M059J (cell line): ENCODE data around the gene TMCC3. TPM values are rescaled to one million over a fixed set of nuclear protein-coding genes. Genes with fewer than 3 reads are reported as not detected.

Experiments used
- DNase-seq: peaks from one replicate; pipeline ENCODE4 v3.0.0-alpha.2; 2012; ENCODE audit warnings: low read depth
- total RNA-seq: library from RNA; depleted of rRNA; stranded (reverse); fragments of >200 nt; shearing (Covaris generic); gene quantifications from 2 replicates; pipeline ENCODE4 v1.2.3, GENCODE V29; 2014

Gene TMCC3
- total RNA-seq, 1 experiment from 2014 or later, result 0.54 TPM

DNA sequence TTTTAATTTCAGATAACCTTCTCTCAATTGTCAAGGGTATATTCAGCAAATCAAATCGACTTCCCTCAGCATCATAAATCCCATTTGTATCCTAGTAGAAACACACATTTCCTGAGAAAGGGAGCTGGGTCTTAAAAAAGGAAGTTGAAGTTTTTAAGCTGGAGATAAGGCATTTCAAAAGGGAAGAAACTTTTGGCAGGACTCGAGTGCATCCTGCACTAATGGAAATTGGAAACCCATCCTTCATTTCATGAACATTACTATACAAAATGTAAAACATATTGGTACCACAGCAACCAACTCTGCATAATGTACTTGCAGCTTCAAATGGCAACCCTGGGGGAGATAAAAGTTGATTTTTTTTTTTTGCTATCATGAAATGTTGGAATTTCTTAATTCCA lies 23.7 kb upstream of the TMCC3 start:
- DNase-seq, result no peak

DNA sequence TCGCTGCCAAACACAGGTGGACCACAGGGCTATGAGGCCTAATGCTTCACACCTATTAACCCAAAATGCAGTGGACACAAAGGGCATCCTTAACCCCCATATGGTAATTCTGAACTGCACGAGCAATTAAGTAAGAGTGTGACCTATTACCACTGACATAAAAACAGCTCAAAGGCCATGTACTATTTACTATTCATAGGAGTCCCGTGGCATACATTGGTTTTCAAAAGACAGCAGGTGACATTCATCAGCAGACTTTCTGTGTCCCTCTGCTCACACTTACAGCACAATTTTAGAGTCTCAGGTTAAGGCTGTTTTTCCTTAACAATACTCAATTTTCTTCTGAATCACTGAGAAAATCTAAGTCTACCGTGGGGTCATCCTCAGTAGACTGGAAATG lies 23.1 kb upstream of the TMCC3 start:
- DNase-seq, result no peak

DNA sequence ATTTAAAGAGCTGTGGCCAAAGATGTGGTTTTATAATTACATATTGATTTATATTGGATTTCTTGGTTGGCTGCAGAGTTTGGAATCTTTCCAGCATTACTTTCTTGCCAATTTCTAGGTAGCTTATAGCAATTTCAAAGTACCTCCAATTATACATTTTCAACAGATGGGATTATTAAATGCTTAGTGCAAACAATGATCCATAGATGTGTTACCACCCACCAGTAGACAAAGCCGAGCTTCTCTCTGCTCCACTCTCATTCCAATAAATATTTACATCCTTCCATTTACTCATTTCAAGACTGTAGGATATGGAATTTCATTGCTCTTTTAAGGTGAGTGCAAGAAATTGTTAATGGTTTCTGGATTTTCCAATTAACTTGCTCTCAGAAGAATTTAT lies 21.6 kb upstream of the TMCC3 start:
- DNase-seq, result no peak

DNA sequence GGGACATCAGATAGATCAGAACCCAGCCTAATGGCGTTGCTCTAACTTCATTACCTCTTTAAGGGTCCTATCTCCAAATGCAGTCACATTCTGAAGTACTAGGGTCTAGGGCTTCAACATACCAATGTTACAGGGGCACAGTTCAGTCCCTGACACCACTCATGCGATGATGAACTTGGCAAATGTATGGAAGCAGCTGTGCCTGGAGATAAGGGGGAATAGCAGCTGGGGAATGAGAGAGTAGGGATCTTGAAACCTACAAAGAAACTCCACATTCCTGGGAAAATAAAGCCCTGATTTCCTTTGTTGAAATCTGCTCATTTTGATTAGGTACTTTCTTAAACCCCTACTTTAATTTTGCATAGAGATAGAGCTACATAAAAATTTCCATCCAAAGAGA lies 20.5 kb upstream of the TMCC3 start:
- DNase-seq, result no peak

DNA sequence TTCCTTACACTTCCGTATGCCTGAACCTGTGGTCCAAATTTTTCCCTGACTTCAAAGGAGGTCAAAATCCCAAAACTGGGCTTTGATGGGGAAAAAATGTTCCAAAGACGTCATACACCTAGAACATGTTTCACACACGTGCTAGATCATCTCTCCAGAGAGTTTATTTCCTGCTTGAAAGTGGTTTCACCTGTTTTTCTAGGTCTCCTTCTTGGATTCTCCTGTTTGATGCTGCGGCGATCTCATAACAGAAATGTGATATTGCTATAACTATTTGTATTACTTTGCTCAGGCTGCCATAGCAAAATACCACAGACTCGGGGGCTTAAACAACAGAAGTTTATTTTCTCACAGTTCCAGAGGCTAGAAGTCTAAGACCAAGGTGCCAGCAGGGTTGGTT lies 19.7 kb upstream of the TMCC3 start:
- no peak for DNase-seq

DNA sequence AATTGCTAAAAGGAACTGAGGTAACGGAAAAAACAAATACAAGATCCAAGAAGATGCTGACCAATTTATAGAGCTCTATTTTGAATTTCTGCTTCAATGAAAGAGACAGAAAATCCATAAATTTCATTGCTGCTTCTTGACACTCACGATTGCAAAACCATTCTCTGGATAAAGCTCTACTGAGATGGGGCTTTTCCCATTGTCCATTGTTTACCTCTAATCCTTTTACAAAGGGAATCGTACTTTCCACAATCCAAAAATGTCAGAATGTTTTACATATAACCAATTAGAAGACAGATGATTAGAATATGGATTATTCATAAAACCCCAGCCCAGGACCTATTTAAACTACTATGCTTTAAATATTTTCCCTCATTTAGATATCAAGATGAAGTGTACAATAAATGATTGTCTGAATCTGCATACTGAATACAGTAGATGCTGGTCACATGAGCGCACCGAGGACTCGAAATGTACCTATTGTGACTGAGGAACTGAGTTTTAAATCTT lies 16.7 kb upstream of the TMCC3 start:
- no peak for DNase-seq

DNA sequence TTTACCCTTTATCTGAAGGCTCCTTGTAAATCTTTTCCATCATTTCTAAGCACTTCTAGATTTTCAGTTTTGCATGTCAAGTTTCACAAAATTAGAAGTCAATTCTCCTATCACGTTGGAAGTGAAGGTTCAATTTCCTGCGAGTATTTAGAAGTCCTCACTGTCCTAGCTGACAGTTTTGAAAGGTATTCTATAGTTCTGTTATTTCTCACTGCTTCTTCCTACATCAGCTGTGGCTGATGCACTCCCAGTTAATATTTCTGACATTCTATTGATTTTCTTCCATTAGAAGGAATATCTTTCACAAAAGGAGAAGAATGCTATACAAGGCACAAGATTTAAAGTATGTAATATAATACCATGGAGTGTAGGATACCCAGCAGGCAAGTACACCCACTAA lies 15.8 kb upstream of the TMCC3 start:
- no peak for DNase-seq

DNA sequence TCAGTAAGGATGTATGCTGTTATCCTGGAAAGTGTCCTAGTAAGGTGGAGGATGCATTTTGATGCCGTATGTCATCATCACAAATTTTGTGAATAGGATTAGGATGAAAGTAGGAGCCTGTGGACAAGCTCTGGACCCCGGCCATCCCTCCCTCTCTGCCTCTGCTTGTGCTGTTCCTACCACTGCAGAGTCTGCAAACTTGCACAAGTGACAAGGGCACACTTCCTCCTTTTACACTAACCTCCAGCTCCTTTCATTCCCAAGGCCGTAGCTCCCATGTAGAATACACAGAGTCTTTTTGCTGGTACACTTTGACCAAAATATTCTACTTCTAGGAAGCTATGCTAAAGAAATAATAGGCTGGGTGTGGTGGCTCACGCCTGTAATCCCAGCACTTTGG lies 13.3 kb upstream of the TMCC3 start:
- DNase-seq, result no peak

DNA sequence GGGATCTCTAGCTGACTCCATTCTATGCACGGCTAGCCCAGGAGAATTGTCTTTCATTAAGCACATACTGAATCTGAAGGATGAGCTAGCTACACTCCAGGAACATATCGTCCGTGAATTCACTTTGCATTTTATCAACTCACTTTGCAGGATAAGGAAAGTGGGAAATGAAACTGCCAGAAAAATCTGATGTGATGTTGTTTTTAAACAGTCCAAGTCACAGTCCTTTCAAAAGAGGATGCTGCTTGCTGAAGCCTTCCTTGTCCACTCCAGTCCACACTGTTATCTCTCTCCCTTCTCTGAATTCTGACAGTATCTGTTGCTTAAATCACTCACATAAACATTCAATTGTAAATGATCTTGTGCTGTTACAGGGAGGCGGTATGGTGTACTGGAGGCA lies 12.7 kb upstream of the TMCC3 start:
- no peak for DNase-seq

DNA sequence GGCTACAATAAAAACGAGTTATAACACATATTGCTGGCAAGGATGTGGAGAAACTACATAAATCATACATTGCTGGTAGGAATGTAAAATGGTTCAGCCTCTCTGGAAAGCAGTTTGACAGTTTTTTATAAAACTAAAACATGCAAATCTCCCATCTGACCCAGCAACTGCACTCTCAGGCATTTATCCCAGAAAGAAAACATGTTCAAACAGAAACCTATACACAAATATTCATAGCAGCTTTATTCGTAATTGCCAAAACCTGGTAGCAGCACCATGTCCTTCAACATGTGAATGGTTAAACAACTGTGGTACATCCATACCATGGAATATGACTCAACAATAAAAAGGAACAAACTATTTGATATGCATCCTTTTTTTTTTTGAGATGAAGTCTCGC lies 10.1 kb upstream of the TMCC3 start:
- no peak for DNase-seq

DNA sequence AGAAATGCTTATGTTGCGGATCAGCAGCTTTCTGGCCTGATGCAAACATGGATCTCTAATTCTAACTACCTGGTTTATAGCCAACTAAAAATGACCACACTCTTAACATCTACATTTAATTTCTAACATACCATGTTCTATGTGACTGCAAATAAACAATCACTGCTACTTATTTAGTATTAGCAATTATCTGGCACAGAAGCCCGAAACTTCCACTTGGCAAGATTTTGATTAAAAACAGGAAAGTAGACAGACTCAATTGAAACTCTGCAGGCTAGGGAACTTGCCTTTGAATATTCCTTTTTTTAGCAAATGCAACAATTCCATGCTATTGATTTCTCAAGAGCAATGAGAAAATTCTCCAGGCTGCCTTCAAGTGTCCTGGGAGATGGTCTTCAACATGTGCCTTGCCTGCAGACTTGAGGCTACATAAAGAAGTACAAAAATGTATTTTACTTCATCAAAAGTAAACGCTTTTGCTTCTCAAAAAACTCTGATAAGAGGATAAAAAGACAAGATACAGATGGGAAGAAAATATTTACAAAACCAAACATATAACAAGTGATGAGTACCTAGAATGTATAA lies 9.1 kb upstream of the TMCC3 start:
- DNase-seq, result no peak

DNA sequence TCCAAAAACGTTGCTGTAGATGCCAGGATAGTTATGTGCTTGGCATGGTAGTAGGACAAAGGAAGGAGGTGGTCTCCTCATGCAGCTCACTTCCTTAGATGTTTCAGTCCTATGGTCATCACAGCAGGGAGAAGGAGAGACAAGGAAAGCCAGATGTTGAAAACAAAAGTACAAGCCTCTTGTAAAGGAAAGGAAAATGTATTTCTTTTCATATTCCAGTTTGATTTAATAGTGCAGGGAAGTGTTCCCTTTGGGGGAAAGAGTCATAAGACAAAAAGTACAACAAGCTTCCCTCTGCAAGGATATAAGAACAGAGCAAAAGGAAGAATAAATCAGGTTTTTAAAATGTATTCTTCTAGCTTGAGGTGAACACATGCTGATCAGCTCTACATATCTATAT lies 8.6 kb upstream of the TMCC3 start:
- no peak for DNase-seq

DNA sequence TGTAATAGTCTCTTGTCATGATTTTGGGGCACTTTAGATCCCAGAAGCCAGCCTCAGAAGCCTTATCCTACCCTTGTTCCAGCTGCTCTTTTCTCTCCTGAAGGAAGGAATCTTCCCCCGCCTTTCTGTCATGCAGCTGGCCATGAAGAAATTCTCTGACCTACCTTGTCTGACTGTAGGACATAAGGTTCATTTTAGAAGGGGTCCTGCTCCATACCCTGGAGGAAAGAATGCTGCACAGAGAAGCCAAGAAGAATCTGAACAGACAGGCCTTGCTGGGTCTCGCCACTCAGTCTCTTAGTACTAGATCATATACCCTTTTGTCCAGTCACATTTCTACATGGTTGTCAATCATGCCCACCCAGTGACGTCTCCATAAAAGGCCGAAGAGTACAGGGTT lies 6.2 kb upstream of the TMCC3 start:
- DNase-seq, result no peak

DNA sequence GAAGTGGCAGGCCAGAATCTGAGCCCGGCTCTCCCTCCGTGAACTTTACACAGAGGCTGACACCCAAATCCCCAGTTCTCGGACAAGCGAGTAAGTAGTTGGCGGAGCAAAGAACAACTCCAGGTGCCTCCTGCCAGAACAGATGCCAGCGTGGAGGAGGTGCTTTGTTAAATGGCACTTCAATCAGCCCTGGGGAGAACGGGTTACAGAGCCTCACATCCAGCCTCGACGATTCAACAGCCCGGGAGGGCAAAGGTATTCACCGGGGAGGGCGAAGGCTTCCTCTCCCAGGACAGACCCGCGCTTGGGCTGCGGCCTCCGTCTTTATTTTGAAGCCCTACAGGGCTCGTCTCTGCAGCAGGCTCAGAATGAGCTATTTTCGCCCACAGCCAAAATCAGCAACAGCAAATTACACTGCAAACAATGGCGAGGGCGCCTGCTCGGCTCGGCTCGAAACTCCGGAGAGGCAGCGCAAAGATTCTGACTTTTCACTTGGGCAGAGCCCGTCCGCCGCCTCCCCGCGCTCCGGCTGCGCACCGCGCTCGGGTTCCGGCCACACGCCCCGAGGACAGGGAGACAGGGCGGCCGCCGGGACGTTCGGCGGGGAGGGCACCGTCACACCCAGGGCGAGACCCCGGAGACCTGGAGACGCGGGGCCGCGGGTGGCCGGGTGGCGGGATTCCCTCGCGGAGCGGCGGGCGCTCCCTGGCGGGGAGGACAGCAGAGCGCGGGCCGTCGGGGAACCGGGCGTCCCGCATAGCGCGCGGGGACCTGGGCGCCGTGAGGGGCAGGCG lies 811 bp downstream of the TMCC3 start:
- peak; percentile 24 for DNase-seq

DNA sequence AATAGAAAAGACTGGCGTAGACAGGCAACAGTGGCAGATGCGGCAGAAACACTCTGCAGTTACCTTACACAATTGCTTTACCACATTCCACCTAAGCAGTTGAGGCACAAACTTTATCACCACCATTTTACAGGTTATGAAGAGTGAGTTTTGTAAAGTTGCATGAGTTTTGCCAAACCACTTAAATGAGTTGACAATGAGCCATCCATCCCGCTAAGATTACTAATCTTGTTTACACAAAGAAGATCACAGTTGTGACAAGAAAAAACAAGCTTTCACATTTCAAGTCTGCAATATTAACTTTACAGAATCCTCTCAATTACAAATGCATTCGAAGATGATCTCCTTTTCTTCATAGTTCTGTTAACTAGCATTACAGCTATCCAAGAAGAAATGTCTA lies 1.8 kb downstream of the TMCC3 start:
- DNase-seq, result peak; percentile 35

DNA sequence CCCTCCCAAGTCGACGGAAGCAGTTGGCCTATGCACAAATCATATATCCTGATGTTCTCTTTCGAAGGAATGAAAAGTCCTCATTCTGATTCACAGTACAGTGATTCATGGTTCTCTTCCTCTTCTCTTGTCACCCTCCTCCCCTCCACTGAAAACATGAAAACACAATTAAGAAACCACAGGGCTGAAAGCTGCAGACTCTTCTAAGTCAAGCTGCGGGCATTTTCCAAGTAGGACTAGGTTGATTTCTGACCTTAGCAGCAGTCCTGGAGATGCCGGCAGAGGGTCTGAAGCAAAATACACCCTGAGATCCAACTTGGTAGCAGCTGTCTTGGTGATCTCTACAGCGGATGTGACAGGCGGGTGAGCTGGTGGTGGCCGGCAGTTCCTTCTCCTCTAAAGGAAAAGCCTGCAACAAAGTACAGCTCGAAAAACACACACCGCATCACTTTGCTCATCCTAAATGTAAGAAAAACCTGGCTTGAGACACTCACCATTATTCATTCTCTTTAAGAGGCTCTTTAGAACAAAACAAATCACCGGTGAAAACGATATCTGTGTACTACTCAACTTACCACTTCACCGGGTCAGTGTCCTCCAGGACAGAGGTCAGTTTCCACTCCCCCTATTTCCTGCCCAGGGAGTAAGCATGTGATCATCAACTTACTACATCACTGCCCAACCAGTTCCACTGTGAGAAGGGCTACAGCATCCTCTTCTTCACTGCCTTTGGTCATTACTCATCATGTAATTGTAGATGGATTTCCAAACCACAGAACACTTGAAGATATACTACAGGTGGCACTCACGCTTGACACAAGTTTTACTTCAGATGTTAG lies 6.0 kb downstream of the TMCC3 start:
- peak; percentile 84 for DNase-seq

DNA sequence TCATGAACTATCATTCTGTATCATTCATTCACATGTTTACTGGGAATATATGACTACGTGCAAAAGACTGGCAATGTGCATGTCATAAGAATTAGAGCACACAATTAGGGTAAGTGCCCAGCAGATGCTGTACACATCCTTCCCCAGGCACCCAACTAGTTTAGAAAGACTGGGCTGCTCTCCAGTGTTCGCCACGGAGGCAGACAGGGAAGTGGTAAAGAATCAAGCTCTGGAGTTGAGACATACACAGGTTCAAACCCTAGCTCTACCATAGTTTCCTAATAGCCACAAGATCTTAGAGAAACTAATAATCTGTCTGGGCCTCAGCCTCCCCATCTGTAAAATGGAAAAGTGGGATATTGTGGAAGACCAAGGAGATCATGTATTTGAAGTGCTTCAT lies 6.8 kb downstream of the TMCC3 start:
- no peak for DNase-seq

DNA sequence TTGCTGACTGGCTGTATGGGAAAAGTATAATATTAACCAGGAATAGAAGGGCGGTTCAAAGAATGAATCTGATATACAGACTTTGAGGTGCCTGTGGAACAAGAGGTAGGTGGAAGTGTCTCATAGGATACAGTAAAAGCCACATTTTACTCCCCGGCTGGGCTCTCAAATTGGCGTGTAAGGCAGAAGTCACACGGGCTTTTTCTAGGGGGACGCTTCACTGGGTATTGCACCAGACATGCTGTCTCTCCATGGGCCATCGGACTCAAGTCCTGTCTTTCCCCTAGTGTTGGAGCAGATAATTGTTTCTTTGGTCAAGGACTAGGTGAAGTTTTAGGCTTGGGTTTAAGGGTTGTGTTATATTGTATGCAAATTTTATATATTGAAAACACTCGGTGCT lies 9.1 kb downstream of the TMCC3 start:
- no peak for DNase-seq

DNA sequence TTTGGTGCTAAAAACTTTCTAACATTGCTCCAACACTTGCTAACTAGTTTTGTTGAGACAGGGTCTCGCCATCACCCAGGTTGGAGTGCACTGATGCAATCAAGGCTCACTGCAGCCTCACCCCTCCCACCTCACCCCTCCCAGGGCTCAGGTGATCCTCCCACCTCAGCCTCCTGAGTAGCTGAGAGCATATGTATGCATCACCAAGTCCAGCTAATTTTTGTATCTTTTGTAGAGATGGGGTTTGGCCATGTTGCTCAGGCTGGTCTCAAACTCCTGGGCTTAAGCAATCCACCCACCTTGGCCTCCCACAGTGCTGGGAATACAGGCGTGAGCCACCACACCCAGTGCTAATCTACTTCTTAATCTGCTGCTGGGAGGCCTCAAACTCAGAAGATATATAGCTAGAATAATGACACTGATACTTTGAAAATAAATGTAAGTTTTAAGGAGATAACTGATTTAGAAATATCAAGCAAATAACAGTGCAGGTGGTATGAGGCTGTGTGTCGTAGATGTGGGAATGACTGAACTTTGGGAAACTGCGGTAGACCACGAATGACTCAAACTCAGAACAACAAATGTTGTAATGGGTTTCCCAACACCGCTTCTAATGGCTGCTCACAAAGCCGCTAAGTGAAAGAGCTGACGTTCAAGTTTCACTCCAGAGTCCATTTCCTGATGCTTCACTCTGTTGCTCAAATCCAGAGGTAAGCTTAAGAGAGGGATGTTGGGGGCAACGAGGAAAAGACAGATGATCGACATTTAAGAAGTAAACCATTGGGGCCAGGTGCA lies 10.0 kb downstream of the TMCC3 start:
- peak; percentile 85 for DNase-seq

DNA sequence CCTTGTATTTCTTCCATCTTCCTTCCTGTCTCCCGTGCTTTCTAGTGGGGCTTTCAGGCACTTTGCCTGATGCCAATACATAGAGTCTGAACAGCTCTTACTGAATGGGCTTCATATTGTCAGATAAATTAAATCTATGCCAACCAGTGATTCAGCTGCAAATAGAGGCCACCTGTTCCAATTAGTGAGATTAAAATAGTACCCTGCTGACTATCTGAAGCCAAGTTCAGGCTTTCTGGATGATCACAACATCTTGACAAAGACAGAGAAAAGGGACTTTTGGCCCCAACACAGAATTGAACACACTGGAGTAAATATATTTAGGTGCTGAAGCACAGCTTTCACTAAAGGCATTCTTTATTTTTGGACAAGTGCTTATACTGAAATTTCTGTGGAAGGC lies 11.8 kb downstream of the TMCC3 start:
- DNase-seq, result no peak

DNA sequence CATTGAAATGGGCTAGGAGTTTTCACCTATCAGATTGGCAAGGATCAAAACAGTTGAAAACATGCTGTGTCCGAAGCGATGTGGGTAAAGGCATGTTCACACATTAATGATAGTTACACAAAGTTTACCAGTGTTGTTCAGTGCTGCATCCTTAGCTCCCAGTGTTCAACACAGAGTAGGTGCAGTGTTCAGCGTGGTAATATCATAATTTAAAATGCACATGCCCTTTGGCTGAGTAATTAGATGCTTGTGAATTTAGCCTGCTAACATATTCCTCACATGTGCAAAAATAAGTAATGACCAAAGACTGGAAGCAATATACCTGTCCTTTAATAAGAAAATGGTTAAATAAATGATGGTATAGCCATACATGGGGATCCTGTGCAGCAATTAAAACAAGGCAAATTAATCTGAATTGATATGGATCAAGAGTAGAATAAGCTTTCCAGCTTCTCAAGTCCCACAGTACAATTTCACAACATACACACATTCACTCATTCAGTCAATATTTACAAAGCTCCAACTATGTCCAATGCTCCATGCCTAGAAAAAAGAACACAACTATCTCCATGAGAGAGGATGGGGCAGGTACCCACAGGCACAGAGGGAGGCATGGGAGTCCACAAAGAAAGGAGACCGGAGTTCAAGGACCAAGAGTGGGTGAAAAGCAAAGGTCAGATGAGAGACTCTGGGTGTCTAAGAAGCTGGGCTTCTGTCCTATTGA lies 12.8 kb downstream of the TMCC3 start:
- no peak for DNase-seq
